Esophagus muscularis mucosa (tissue), 4 donors: ENCODE data around the gene SMARCAD1. TPM values are rescaled to one million over a fixed set of nuclear protein-coding genes. Genes with fewer than 3 reads are reported as not detected.
"Not testable (repeated sequence)": the region's sequence is repeated elsewhere in the genome, so short reads cannot be mapped to it uniquely, and the experiment has no call there.

Experiments
- DNase-seq: peaks from one replicate; pipeline ENCODE4 v3.0.0-alpha.2; 2017; ENCODE audit errors: extremely low spot score
- H3K27ac ChIP-seq, 4 donors: fragments of 200-600 bp; sonication (generic); replicated peaks in 1 of 4; 1 replicate in 3 of 4; 2 replicates in 1 of 4; pipeline ENCODE4 v1.5.1; 2016 to 2019; ENCODE audit warnings: mild to moderate bottlenecking in 1 of 4
- H3K27me3 ChIP-seq, 4 donors: fragments of 200-600 bp; sonication (generic); one replicate each; pipeline versions ENCODE4 v1.5.1 to v1.6.0; 2016 to 2019
- H3K36me3 ChIP-seq, 4 donors: fragments of 200-600 bp; sonication (generic); one replicate each; pipeline ENCODE4 v1.5.1; 2016 to 2019
- H3K4me1 ChIP-seq, 4 donors: fragments of 200-600 bp; sonication (generic); one replicate each; pipeline ENCODE4 v1.5.1; 2016 to 2019
- H3K4me3 ChIP-seq, 4 donors: fragments of 200-600 bp; sonication (generic); 1 replicate in 2 of 4; 2 replicates in 2 of 4; pipeline ENCODE4 v1.5.1; 2016 to 2019; ENCODE audit warnings: mild to moderate bottlenecking in 4 of 4, moderate library complexity in 1 of 4
- H3K9me3 ChIP-seq, 4 donors: fragments of 200-600 bp; sonication (generic); 1 replicate in 3 of 4; 2 replicates in 1 of 4; pipeline ENCODE4 v1.5.1; 2016 to 2019
- EP300 ChIP-seq: sonication (generic); formaldehyde crosslinking; IDR thresholded peaks from one replicate; pipeline ENCODE4 v1.6.1; 2017; ENCODE audit warnings: antibody characterized with exemption
- POLR2A ChIP-seq: fragments of 450-650 bp; IDR thresholded peaks from one replicate; pipeline ENCODE4 v1.6.1; 2017; ENCODE audit warnings: antibody characterized with exemption, moderate library complexity, mild to moderate bottlenecking, low read depth
- POLR2AphosphoS5 ChIP-seq, 2 donors: sonication (generic); formaldehyde crosslinking; IDR thresholded peaks; one replicate each; pipeline ENCODE4 v1.6.1; 2017; ENCODE audit warnings: antibody characterized with exemption in 2 of 2
- WGBS: methylation state at CpG from one replicate; pipeline ENCODE4 v1.1.5; 2018; 5-methylcytosine and 5-hydroxymethylcytosine counted together
- intact Hi-C: fragments of 100-400 bp; cut with DNase I; formaldehyde crosslinking; loops from one replicate; pipeline ENCODE4 v1.15.1; 2023
- total RNA-seq, 4 donors: library from RNA; depleted of rRNA; stranded (reverse); fragments of >200 nt; gene quantifications; one replicate each; pipeline versions ENCODE4 v1.1.0 to v1.2.1, GENCODE V29; 2016
- TF ChIP-seq, protein P1 (sequence below), 3 experiments: fragments of 200-600 bp in 2 of 3; fragments of 450-650 bp in 1 of 3; sonication (generic) in 2 of 3; IDR thresholded peaks; one replicate each; pipeline ENCODE4 v1.5.1; 2017 to 2019; ENCODE audit warnings: antibody characterized with exemption in 3 of 3, mild to moderate bottlenecking in 2 of 3, moderate library complexity in 1 of 3

SMARCAD1 gene
- total RNA-seq, 4 donors from 2014 or later = 12.3 to 19.1 (median 14.5) TPM

DNA sequence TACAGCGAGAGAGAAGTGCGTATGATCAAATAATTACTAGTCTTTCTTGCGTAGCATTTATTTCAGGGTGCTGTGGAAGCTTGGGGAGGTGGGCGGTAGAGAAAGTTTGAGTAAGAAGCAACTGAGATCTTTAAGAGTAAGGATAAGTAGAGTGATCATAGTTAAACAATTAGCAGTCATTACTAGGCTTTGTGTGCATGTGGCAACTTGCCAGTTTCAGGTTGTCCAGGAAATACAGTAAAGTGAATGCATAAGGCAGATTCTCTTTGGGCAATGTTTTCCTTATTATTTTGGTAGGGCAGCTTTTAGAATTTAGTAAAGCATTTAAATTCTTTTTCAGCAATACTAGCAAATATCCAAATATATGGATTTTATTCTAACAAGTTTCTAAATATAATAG lies 78.0 kb downstream of the SMARCAD1 start:
- intact Hi-C loops = no loop called here
- 97% methylated on average over 4 of the region's 4 CpGs for WGBS
- H3K36me3 ChIP-seq = peaks cover 32 to 90% (median 58%) of the 10 kb centered on the region in 4 donors

DNA sequence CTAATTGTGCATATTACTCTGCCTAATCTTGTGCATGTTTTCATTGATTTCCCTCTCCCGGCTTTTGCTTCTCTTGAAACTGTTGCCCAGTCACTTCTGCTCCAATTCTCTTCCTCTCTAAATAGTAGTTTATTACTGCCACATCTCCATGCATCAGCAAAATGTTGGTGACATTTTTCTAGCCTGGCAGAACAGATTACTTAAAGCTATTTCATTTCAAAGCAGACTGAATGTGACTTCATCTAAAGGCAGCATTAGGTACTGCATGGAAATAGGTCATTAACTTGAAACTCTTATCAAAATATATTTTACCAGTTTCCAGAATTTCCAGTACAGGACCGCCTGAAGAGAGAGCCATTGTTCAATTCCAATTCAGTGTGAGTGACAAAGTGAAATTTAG lies 82.6 kb downstream of the SMARCAD1 start:
- 74% methylated on average over 2 of the region's 2 CpGs for WGBS
- Histone ChIP-seq H3K36me3 (peaks cover 15 to 73% (median 38%) of the 10 kb centered on the region in 4 donors), H3K4me3 (no peak overlapping the region), H3K9me3 (no peaks in the 10 kb centered on the region), H3K4me1 (no peaks in the 10 kb centered on the region), H3K27me3 (no peaks in the 10 kb centered on the region), H3K27ac (no peak overlapping the region)
- intact Hi-C loops = no loop called here
- TF ChIP-seq POLR2A (no peak), EP300 (no peak), POLR2AphosphoS5 (IDR thresholded peaks at IDR 0.05) (no peak)
- TF ChIP-seq, protein P1, sequence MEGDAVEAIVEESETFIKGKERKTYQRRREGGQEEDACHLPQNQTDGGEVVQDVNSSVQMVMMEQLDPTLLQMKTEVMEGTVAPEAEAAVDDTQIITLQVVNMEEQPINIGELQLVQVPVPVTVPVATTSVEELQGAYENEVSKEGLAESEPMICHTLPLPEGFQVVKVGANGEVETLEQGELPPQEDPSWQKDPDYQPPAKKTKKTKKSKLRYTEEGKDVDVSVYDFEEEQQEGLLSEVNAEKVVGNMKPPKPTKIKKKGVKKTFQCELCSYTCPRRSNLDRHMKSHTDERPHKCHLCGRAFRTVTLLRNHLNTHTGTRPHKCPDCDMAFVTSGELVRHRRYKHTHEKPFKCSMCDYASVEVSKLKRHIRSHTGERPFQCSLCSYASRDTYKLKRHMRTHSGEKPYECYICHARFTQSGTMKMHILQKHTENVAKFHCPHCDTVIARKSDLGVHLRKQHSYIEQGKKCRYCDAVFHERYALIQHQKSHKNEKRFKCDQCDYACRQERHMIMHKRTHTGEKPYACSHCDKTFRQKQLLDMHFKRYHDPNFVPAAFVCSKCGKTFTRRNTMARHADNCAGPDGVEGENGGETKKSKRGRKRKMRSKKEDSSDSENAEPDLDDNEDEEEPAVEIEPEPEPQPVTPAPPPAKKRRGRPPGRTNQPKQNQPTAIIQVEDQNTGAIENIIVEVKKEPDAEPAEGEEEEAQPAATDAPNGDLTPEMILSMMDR (IDR thresholded peaks at IDR 0.05) = no peak
- no peak for DNase-seq

More for the DNA sequence above, 78.0 kb downstream of the SMARCAD1 start:
- Histone ChIP-seq H3K4me3 (no peak overlapping the region), H3K27ac (no peak overlapping the region), H3K27me3 (no peaks in the 10 kb centered on the region), H3K9me3 (no peaks in the 10 kb centered on the region), H3K4me1 (no peaks in the 10 kb centered on the region)
- TF ChIP-seq, protein P1 (IDR thresholded peaks at IDR 0.05) = no peak
- TF ChIP-seq EP300 = no peak
- TF ChIP-seq POLR2AphosphoS5 (IDR thresholded peaks at IDR 0.05) = no peak
- no peak for TF ChIP-seq POLR2A
- no peak for DNase-seq

DNA sequence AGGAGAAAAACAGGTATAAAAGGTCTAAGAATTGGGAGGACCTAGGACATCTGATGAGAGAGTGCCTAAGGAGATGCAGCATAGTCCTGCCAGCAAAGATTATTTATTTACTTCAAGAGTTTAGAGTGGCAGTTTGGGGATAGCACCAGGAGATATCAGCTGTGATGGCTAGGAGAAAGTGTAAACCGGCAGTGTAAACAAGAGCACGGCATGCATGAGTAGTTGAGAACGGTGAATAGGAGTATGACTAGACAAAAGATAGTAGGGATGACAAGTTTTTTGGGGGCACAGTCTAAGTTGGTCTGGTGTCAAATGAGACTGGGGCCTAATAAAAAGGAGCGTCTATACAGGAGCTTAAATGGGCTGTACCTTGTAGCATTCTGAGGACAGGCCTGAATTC lies 86.3 kb downstream of the SMARCAD1 start:
- H3K9me3 ChIP-seq, H3K4me3 ChIP-seq, H3K27me3 ChIP-seq, H3K4me1 ChIP-seq, intact Hi-C loops, H3K27ac ChIP-seq, DNase-seq: not testable (repeated sequence)
- 88% methylated on average over 4 of the region's 4 CpGs for WGBS
- peaks cover 15 to 40% (median 26%) of the 10 kb centered on the region in 4 donors for H3K36me3 ChIP-seq

DNA sequence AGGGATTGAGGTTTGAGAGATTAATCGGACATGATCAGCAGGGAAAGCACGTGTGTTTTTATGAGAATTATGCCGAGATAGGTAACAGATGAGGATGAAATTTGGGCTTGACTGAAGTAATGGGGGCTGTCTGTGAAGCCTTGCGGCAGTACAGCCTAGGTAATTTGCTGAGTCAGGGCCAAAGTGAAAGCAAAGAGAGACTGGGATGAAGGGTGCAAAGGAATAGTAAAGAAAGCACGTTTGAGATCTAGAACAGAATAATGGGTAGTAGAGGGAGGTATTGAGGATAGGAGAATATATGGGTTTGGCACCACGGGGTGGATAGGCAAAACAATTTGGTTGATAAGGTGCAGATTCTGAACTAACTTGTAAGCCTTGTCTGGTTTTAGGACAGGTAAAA lies 87.8 kb downstream of the SMARCAD1 start:
- H3K27me3 ChIP-seq, DNase-seq, H3K27ac ChIP-seq, H3K4me3 ChIP-seq, H3K9me3 ChIP-seq, intact Hi-C loops, H3K4me1 ChIP-seq: not testable (repeated sequence)
- H3K36me3 ChIP-seq = peaks cover 1 to 25% (median 12%) of the 10 kb centered on the region in 4 donors
- WGBS = 85% methylated on average over 6 of the region's 6 CpGs

DNA sequence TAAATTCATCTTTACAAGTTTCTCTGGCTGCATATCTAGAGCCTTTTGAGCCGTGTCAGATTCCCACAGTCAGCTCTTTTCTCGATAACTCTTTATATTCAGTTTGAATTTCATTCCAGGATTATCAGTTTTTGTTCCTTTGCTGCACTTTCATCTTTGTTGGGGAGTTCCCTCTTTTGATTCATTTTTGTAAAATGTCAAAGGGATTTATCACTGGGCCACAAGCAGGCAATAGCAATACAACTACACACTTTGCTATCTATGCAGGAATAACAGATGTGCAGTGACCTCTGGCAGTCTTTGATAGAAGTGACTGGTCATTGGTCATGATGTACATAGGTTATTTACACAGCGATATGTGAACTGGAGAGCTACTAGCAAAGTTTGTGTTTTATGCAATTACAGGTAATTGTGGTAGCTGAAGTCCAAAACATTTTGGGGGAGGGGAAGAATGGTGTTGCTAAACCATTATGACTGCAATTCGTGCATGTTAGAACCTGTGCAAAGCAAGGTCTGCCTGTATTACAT lies 91.1 kb downstream of the SMARCAD1 start:
- intact Hi-C loops = no loop called here
- WGBS = 91% methylated on average over 4 of the region's 4 CpGs

DNA sequence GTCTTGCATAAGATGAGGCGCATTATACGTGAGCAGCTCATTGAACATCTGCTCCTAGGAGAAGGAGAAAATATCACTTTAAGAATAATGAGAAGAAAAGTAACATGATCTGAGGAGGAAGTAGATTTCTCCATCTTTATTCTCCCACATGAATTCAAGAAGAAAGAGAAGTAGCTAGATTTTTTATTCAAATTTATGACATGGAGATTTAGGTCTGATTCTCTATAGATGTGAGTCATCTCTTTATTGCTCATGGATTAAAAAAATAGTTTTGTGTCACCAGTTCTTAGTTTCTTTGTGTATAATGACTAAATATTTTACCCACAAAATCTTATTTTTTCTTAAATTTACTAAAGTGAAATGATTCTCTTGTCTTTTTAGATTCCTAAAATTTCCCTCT lies 94.5 kb downstream of the SMARCAD1 start:
- Histone ChIP-seq H3K4me3 (no peak overlapping the region), H3K36me3 (no peaks in the 10 kb centered on the region), H3K27me3 (no peaks in the 10 kb centered on the region), H3K9me3 (no peaks in the 10 kb centered on the region), H3K27ac (no peak overlapping the region), H3K4me1 (no peaks in the 10 kb centered on the region)
- intact Hi-C loops = no loop called here
- DNase-seq = no peak
- no peak for TF ChIP-seq POLR2AphosphoS5 (IDR thresholded peaks at IDR 0.05)
- WGBS = 90% methylated on average over 2 of the region's 2 CpGs

More for the DNA sequence above, 91.1 kb downstream of the SMARCAD1 start:
- no peak overlapping the region for H3K27ac ChIP-seq
- no peak overlapping the region for H3K4me3 ChIP-seq
- H3K27me3 ChIP-seq = no peaks in the 10 kb centered on the region
- no peaks in the 10 kb centered on the region for H3K36me3 ChIP-seq
- DNase-seq = no peak
- TF ChIP-seq POLR2A (no peak), POLR2AphosphoS5 (IDR thresholded peaks at IDR 0.05) (no peak), EP300 (no peak)
- TF ChIP-seq, protein P1 (IDR thresholded peaks at IDR 0.05) = no peak
- H3K9me3 ChIP-seq = no peaks in the 10 kb centered on the region
- no peaks in the 10 kb centered on the region for H3K4me1 ChIP-seq
